NCI-H2171 treated with DMSO at 0.1 percent for 48 hours (cell line): ENCODE results near the gene B4GALT2.
A peak's percentile ranks its signal among the peaks of the same experiment; 100 is the strongest.

Experiments
- DNase-seq: peaks from one replicate; lab custom pipeline; 2025; lab: John Stamatoyannopoulos, UW

Gene B4GALT2

DNA sequence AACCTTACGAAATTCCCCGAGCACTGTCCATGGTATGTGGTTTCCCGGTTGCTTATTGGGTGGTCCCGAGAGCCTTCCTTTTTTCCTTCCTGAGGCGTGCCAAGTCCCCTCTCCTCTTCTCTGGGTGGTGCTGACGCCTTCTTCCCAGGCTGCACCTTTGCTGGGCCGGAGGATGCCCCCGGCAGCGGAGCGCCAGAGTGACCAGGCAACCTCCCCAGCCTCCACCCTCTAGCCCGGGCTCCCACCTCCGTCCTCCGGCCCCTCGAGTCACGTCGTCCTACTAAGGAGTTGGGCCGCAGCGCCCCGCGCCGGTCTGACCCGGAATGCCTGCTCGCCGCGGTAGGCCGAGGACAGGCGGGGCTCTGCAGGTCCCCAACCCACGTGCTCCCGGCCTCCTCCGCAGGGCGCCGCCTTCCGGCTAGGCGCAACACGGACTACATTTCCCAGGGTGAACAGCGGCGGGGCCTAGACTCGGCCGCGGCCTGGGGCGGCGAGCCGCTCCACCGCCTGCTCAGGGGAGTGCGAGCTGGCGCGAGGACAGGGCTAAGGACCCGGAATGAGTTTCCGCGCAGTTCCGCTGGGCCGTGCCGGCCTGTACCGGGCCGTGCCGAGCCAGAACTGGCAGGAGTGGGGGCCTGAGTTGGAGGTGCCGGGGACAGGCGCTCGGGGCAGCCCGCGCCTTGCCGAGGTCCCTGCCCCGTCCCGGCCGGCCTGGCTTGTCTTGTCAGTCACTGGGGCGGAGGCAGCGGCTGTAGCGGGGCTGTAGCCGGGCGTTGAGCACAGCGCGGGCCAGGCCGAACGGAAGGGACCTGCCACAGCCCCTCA lies 32.6 kb upstream of the B4GALT2 start, which contains the start of gene IPO13:
Gene IPO13, plus strand, starts transcription at position 715 of the 825 bp plus-strand sequence. CDS start 651 bp downstream, outside the sequence.
- peak; percentile 95 for DNase-seq

DNA sequence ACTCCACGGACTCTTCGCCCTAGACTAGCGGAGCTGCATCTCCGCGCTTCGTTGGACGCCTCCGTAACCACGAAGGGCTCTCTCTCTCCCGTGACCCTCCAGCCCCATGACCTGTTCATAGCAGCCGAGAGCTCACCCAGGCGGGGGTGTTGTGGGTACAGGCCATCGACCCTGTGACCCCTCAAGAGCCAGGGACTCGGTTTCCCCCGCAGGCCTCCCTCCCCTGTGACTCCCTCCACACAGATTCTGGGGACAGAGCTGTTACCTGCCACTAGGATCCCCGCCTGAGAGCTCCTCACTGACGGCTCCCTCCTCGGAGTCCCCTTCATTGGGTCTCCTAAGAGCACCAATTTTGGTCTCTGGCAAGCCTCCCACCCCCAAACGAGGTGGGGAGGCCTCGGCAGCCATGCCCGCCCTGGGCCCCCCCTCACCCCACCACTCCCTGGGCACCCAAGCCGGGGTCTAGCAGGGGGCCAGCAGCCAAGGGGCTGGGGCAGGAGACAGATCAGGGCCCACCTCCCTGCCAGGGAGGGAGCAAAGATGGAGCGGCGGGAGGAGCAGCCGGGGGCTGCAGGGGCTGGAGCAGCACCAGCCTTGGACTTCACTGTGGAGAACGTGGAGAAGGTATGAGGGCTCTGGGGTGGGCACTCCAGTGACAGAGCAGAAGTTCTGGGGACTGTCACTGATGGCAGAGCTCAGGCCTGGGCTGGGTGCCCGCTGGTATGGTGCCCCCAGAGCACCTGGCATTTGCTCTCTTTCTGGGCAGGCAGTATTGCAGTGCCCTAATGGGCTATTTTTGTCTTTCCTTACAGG lies 31.7 kb upstream of the B4GALT2 start:
- peak; percentile 25 for DNase-seq

DNA sequence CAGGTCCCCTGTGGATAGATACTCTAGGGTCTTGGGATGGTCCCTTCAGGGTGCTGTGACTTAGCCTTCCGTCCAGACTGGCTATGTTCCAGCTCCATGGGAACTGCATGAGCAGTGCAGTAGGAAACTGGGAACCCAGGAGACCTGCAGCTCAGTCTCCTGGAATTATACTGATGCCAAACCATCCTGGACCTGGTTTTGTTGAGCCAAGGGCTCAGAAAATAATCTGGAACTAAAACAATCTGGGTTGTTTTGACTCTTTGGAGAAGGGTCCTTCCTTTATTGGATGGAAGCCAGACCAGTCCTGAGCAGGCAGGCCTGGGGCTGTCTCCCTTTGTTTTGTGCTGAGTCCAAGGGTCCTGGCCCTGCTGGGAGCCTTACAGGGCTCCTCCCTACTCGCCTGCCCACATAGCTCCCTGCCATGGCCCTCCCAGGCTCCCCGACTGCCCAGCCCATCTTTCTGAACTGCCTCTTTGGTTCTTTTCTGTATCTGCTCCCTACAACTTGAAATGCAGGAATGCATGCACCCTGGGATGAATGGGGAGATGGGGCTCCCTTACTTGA lies 31.1 kb upstream of the B4GALT2 start:
- DNase-seq: no peak

DNA sequence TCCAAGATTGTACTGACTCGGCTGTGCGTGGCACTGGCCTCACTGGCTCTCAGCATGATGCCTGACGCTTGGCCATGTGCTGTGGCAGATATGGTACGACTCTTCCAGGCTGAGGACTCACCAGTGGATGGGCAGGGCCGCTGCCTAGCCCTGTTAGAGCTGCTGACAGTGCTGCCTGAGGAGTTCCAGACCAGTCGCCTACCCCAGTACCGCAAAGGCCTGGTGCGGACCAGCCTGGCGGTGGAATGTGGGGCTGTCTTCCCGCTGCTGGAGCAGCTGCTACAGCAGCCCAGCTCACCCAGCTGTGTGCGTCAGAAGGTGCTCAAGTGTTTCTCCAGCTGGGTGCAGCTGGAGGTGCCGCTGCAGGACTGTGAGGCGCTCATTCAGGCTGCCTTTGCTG lies 29.3 kb upstream of the B4GALT2 start:
- DNase-seq: no peak

DNA sequence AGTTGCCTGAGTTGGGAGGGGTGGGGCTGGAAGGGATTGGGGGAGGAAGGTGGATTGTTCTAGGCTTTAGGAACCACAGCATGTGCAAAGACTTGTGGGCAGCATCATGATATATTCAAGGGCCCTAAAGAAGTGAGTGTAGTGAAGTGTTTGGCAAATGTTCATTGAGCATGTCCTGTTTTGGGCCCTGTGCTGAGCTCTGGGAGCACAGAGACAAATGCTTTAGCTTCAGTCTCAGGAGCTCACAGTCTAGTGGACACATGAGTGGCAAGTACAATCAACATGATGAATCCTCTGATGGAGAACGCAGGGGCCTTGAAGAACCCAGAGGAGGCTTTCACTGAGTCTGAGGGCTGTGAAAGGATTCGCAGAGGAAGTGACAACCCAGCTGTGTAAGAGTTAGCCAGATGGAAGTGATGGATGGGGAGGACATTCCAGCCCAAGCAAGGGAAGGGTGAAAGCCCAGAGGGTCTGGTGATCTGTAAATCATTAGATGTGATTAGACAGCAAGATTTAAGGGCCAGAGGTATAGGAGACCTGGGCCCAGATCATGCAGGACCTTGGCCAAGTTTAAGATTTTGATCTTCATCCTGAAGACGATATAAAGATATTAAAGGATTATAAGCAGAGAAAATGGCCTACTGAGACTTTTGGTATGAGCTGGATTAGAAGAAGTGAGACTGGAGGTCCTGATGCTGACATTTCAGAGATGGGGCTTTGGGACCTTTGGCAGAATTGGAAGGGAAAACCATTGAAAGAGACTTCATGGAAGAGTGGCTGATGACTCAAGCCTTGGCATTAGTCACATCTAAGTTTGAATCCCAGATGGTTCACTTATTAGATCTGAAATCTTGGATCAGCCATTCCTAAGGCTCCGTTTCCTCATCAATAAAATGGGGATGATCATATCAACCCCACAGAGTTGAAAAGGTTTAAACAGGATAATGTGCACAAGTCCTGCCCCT lies 27.7 kb upstream of the B4GALT2 start:
- DNase-seq: no peak

DNA sequence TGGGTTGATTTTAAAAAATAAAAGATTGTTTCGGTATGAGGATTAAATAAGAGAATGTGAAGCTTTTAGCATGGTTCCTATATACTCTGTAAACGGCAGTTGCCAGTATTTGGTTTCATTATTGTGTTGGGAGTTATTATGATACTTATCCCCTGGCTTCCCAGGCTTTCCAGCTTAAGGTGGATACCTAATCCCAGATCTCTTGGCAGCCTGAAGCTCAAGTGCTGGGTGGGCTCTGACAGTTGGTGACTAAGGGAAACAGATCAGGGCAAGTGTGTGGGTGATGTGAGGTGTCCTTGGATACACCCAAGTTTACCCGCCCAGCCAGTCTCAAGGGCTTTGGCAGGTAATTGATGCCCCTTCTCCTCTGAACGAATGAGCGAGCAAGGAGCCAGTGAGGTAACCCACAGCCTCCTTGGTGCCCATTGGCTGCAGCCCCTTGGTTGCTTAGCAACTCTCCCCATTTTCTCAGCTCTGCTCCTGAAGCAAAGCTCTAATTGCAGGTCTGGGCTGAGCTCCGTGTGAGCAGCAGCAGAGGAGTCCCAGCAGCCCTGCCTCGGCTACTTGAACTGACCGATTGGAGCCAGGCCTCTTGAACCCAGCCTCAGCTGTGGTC lies 26.2 kb upstream of the B4GALT2 start:
- DNase-seq: peak; percentile 99

DNA sequence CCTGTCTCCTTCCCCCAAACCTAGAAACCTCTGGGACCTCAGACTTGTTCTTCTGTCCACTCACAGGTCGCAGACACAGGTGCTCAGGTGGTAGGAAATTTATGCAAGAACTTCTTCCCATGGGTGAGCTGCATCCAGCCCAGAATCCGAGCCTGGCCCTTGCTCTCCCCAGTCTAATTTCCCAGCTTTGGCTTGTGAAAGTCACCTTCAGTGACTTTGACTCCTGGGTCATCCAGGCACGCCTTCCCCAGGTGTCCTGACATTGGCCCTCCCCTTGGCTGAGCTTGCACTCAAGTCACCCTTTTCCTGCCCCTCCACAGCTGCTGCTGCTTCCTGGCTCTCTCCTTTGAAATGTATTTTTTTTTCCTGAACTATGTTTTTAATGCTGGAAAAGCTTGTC lies 25.6 kb upstream of the B4GALT2 start:
- peak; percentile 75 for DNase-seq

DNA sequence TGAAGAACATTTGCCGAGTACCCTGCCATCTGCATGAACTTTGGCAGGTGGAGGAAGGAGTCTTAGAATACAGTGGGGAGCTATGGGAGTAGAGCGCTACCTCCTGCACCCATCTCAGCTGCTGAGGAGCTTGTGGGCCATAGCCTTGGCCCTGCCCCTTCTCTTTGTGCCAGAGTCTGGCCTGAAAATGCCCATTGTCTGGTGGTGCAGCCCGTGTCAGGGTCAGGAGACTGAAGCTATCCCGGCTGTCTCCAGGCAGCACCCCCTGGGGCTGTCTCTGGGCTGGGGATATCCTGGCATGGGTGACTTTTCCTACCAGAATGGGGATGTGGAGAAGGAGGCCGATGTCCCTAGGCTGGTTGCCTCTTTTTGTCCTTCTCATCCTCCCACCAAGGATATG lies 25.0 kb upstream of the B4GALT2 start:
- no peak for DNase-seq

DNA sequence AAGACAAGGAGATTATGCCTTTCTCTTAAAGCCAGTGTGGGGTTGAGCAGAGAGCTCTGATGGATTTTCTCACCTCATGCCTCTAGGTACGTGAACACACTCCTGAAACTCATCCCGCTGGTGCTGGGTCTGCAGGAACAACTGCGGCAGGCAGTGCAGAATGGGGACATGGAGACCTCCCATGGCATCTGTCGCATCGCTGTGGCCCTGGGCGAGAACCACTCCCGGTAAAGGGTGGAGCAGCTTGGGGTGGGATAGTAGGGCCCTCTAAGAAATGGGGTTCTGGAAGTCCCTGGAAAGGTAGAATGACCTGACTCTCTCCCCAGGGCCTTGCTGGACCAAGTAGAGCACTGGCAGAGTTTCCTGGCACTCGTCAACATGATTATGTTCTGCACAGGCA lies 22.8 kb upstream of the B4GALT2 start:
- no peak for DNase-seq

DNA sequence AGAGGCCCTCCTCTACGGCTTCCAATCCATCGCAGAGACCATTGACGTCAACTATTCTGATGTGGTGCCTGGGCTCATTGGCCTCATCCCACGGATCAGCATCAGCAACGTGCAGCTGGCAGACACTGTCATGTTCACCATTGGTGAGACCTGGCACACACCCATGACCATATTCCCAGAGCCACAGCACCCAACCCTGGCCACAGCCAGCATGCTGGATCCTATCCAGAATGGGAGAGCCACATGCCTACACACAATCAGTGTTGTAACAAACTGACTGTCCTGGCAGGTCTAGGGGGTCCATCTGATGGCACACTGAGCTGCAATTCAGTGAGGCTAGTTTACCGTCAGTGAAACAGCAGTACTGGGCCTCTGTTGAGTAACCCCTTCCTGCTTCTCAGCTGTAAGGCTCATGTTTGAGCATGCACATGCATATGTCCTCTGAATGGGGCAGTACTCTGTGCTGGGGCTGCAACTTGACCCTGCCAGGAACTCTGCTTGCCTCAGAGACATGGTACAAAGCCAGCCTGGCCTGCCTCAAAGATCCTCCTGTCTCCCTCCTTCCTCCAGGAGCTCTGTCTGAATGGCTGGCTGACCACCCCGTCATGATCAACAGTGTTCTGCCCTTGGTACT lies 21.5 kb upstream of the B4GALT2 start:
- no peak for DNase-seq

DNA sequence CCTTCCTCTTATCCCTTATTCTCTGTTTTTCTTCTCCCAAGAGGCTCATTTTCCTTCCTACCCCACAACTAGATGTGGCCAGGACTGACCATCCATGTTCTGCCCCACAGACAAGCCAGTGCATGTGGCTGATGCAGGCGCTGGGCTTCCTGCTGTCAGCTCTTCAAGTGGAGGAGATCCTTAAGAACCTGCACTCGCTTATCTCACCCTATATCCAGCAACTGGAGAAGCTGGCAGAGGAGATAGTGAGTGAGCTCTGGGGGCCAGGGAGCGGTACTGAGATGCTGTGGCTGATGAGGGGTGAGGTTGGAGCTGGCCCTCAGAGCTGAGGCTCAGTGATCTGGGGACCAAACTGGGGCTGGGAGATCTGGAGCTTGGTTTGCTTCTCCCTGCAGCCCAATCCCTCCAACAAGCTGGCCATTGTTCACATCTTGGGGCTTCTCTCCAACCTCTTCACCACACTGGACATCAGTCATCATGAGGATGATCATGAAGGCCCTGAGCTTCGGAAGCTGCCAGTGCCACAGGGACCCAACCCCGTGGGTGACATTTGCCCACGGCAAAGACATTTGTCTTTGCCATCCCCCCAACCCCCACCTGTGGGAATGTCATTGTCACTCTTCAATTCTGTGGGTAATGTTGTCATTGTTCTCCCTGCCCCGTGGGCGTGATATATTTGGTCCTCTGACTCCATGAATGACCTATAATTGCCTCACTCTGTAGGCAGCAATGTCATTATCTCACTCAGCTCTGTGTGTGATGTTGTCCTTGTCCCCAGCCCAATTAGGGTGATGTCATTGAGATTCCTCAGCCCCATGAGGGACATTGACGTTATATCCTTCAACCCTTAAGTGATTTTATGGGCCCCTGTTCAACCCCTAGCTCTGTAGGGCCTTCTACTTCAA lies 20.4 kb upstream of the B4GALT2 start:
- no peak for DNase-seq

DNA sequence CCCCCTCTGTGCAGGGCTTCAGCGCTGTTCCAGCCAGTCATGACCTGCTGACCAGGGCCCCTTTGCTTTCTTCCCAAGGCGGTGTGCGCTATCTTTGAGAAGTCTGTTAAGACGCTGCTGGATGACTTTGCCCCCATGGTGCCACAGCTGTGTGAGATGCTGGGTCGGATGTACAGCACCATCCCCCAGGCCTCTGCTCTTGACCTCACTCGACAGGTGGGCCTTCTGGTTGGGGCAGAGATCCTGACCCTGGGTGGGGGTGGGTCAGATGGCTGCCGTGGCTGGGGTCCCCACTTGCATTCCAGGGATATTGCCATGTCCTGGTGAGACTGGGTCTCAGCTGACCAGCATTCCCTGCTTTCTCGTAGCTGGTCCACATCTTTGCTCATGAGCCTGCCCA lies 18.2 kb upstream of the B4GALT2 start:
- no peak for DNase-seq

DNA sequence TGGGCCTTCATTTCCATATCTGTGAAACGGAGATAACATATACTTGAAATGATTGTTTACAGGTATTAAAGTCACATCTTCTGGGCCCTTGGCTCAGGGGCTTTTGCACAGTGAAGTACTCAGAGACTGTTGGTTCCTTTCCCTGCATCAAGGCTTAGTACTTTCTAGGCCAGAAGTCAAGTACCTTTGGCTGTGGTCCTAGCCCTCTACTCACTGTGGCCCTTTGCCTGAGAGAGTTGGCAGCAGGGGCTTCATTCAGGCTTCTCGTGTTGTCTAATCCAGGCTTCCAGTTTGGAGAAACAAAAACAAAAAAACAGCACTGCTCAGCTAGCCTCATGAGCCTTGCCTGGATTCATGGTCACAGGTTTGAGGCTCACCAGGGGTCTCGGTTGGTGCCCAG lies 17.3 kb upstream of the B4GALT2 start:
- DNase-seq: no peak

DNA sequence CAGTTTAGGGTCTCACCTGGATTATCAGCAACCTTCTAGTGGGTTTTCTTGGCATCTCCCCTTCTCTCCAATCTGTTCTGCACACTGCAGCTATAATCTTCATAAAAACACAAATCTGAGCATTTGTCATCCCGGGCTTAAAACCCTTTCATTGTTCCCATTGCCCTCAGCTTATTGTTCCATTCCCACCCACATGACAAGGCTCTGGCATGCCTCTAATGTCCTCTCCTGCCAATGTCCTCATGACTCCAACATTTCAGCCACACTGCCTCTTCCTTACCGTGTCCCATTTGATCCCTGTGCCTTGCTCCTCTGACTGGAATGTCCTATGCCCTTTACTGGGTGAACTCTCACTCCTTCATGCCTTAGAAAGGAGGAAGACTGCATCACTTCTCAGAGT lies 16.7 kb upstream of the B4GALT2 start:
- DNase-seq: no peak

DNA sequence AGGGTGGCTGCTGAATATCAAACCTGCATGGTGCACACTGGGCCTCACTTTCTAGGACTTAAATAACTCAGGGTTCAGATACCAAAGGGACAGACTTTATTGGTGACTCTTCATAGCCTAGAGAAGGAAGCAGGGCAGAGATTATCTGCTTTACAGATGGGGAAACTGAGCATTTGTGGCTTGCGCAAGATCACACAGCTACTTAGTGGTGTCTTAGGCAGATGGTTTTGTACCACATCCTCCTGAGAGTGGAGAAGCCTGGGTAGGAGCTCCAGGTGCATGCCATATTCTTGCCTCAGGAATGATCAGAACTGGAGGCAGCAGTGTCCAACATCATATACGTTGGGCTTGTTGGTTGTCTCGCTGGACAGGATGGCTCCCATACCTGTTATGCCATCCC lies 16.0 kb upstream of the B4GALT2 start:
- DNase-seq: no peak

DNA sequence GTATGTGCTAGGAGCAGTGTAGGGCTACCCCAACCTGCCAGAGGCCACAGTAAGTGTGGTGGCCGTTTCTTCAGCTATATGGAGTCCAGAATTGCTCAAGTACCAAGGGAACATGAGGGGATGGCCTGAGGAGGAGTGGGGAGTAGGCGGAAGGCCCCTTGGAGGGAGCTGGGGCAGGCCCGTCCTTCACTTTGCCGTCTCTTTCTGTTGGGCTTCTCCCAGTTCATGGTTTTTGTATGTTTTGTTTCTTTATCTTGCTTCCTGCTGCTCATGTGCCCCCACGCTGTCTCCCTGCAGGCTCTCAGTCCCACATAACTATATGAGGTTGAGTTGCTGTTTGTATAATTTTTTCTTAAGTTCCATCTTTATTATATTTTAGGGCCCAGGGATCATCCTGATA lies 15.1 kb upstream of the B4GALT2 start:
- DNase-seq: no peak

DNA sequence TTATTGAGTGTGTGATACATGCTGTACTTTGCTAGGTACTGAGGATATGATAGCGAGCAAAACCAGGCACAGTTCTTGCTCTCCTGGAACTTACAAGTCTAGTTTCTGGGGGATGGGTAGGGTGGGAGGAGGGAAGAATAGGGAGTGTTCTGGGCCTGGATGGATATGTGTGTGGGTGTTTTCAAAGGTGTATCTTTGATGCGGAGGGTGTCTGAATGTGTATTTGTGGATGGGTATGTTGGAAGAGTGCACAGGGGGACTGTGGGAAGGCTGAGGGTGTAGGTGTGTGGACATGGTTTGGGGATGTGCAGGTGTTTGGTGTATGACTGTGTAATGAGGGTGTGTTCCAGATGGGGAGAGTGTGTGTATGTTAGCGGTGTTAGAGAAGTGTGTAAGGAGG lies 13.7 kb upstream of the B4GALT2 start:
- DNase-seq: no peak

DNA sequence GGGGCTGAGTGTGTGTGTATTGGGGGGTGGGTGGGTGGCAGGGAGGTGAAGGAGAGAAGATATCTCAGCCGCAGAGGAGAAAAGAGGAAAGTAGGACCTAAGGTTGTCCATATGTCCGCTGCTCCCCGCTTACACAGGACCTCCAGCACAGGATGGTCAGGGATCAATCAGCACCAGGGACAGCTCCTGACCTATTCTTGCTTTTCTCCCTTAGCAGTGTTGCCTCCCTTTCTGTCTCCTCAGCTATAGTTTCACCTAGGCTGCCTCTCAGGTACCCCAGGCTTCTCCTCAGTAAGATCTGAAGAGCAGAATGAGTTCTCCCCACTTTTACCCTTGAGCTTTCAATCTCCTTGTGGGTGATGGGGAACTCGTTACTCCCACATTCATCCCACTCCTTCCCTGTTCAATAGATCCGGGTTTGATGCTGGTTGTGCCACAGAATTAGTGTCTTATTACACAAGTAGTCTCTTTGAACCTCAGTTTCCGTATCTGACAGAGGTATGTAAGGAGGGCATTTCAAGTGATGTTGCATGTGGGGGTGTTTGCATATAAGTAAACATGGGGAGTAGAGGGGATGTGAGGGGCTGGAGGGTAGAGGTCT lies 10.6 kb upstream of the B4GALT2 start:
- DNase-seq: no peak

DNA sequence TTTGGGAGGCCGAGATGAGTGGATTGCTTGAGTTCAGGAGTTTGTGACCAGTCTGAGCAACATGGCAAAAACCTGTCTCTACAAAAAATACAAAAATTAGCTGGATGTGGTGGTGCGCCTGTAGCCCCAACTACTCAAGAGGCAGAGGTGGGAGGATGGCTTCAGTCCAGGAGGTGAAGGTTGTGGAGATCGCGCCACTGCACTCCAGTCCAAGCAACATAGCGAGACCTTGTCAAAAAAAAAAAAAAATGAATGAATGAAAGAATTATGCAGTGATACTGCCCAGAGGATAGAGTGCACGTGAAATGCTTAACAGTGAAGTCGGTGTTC lies 9.6 kb upstream of the B4GALT2 start:
- no peak for DNase-seq
